Bronchial epithelial cell (primary cell): ENCODE results near the gene YKT6. TPM values are rescaled to one million over a fixed set of nuclear protein-coding genes. Genes with fewer than 3 reads are reported as not detected.

ENCODE experiments used
- DNase-seq: peaks from one replicate; pipeline ENCODE4 v3.0.0-alpha.2; 2010; ENCODE audit warnings: low read depth
- FAIRE-seq: peaks from 2 replicates; lab custom pipeline; 2011; peaks lifted over from hg19 to GRCh38; lab: Jason Lieb, UNC
- H3K27me3 ChIP-seq: 2 replicates; pipeline ENCODE4 v1.5.1; 2011; ENCODE audit warnings: low read length; ENCODE audit not compliant: control insufficient read depth, insufficient read depth
- H3K36me3 ChIP-seq: 2 replicates; pipeline ENCODE4 v1.5.1; 2011; ENCODE audit warnings: low read length; ENCODE audit not compliant: control insufficient read depth, insufficient read depth
- H3K4me3 ChIP-seq: 2 replicates; pipeline ENCODE4 v1.5.1; 2011; ENCODE audit warnings: mild to moderate bottlenecking, low read depth, low read length, control low read depth
- CTCF ChIP-seq: IDR thresholded peaks from 2 replicates; pipeline ENCODE4 v1.5.1; 2011; ENCODE audit warnings: mild to moderate bottlenecking, moderate library complexity, low read length, control low read depth, inconsistent platforms; ENCODE audit not compliant: insufficient read depth, severe bottlenecking
- total RNA-seq: library from RNA; depleted of rRNA; stranded (reverse); fragments of >200 nt; gene quantifications from 2 replicates; pipeline ENCODE4 v1.2.1, GENCODE V29; 2014

The YKT6 gene
- total RNA-seq, 1 donor from 2014 or later: 74.5 TPM

- H3K36me3 ChIP-seq: no peaks in the 10 kb centered on the region
- DNase-seq (no peak), FAIRE-seq (no peak)
- no peaks in the 10 kb centered on the region for H3K27me3 ChIP-seq
- TF ChIP-seq CTCF: no peak
- no peak overlapping the region for H3K4me3 ChIP-seq
Observed at GRCh38 chr7:44223362-44224079, 22.7 kb downstream of the YKT6 start.

- DNase-seq: peak; percentile 21
- FAIRE-seq: peak; percentile 55
- no peak overlapping the region for H3K4me3 ChIP-seq
- H3K36me3 ChIP-seq: no peaks in the 10 kb centered on the region
- H3K27me3 ChIP-seq: no peaks in the 10 kb centered on the region
- TF ChIP-seq CTCF: no peak
Observed at GRCh38 chr7:44224080-44224973, 23.5 kb downstream of the YKT6 start.

GRCh38 chr7:44224974-44225565 lies 24.3 kb downstream of the YKT6 start:
- no peak for TF ChIP-seq CTCF
- Histone ChIP-seq H3K27me3 (no peaks in the 10 kb centered on the region), H3K4me3 (no peak overlapping the region), H3K36me3 (no peaks in the 10 kb centered on the region)
- FAIRE-seq (no peak), DNase-seq (no peak)

DNA sequence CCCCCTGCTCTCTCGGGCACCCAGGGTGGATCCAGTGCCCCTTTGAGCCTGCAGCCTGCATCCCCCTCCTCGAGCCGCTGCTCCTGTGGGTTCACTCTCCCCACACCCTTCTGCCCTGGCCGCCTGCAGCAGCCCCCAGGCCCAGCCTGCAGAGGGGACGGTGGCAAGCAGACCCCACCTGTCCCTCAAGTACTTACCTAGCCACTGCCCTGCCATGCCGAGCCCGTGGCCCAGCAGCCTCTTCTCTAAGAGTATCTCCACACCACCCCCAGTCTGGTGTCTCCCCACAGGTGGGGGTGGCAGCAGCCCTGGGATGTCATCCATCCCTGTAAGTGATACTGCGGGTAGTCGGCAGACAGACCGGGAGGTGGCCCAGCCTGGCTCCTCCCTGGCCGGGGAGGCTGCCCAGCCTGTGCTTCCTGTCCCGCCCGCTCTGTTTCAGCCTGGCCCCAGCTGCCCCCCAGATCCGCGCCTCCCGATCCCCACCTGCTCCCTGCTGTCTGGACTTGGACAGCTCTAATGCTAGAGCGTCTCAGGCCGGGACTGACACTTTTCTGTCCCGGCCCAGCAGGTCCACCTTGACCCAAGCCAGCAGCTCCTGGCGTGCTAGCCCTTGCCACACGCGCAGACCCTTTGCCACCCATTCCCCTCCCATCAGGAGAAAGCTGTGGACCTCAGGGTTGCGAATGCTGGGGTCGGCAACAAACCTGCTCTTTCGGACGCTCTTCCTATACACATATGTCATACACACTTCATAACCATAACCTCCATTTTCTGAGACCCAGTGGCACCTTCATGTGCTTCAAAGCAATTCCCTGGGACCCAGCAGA lies 25.0 kb downstream of the YKT6 start:
- Histone ChIP-seq H3K4me3 (no peak overlapping the region), H3K36me3 (no peaks in the 10 kb centered on the region), H3K27me3 (no peaks in the 10 kb centered on the region)
- FAIRE-seq (no peak), DNase-seq (no peak)
- TF ChIP-seq CTCF: no peak

DNA sequence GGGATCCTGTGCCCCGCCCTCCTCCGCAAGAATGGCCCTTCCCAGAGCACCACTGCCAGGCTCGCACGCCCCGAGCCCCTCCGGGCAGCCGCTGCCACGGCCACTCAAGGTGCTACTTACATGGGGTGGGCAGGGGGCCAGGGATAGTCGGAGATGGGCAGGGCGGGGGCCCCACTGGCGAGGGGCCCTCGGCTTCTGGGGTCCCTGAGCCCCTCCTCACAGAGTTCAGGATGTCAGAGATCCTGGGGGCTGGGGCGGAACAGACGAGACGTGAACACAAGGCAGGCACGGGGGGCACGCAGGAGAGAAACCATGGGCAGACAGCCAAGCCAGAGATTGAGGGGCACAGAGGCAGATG lies 25.6 kb downstream of the YKT6 start:
- Histone ChIP-seq H3K36me3 (no peaks in the 10 kb centered on the region), H3K27me3 (no peaks in the 10 kb centered on the region), H3K4me3 (no peak overlapping the region)
- no peak for TF ChIP-seq CTCF
- FAIRE-seq: no peak
- DNase-seq: no peak
